ENCODE measurements around the gene GADD45B.

GADD45B gene, protein sequence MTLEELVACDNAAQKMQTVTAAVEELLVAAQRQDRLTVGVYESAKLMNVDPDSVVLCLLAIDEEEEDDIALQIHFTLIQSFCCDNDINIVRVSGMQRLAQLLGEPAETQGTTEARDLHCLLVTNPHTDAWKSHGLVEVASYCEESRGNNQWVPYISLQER

DNA sequence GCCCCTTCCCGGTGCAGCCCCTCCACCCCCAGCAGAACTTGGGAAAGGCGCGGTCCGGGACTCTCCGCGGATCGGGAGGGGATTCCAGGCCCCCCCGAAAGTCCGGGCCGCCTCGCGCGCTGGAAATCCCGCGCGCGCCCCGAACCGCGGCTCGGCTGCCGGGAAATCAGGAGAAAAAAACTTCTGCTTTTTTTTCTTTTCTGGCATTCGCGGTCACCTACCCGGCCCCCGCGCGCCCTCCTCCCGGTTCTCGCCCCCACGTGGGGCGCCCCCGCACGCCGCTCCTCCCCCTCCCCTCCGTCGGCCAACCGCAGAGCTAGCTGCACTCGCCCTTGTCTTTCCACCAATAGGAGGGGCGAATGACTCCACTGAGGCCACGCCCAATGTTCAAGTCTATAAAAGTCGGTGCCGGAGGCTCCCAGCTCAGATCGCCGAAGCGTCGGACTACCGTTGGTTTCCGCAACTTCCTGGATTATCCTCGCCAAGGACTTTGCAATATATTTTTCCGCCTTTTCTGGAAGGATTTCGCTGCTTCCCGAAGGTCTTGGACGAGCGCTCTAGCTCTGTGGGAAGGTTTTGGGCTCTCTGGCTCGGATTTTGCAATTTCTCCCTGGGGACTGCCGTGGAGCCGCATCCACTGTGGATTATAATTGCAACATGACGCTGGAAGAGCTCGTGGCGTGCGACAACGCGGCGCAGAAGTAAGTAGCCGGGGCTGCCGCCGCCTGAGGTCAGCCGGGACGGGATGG is at the start of gene GADD45B:
TSS of gene GADD45B (plus strand) at position 426 of the 749 bp plus-strand sequence. CDS start at position 658, 232 bp downstream.
- DNase-seq (ENCODE audit: low read depth): peak; percentile 98

DNA sequence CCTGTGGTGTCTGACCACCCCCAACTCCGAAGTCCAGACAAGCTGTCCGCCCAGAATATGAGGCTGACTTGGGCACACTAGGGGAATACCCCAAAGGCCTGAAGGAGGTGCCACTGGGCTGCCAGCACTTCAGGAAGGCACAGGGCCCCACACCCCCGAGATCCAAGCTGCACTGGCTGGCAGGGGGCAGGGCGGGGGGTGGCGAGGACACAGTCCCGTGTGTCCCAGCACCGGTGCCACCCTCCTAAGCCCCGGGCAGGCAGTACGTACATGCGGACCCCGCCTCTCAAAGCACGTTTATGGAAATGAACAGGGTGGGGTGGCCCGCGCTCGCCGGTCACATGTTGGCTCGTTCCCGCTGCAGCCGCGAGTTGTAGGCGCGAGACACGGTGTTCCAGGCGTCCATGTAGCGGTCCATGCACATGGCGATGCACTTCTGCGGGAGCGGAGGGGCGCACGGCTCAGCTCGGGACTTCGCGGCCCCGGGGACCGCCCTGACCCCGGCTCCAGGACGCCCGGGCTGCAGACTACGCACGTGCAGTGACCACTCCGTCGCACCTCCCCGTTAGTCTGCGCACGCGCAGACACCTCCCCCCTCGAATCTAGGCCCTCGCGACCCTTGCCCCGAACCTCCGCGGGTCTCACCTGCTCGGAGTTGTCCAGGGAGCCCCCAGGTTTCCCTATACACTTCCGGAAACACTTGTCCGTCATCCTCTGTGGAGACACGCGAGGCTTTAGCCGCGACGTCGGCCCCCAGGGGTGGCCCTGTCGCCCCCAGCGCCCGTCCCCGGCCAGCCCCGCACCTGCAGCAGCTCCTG is 49.1 kb upstream of the GADD45B start:
- peak; percentile 30 for DNase-seq (ENCODE audit: low read depth)

DNA sequence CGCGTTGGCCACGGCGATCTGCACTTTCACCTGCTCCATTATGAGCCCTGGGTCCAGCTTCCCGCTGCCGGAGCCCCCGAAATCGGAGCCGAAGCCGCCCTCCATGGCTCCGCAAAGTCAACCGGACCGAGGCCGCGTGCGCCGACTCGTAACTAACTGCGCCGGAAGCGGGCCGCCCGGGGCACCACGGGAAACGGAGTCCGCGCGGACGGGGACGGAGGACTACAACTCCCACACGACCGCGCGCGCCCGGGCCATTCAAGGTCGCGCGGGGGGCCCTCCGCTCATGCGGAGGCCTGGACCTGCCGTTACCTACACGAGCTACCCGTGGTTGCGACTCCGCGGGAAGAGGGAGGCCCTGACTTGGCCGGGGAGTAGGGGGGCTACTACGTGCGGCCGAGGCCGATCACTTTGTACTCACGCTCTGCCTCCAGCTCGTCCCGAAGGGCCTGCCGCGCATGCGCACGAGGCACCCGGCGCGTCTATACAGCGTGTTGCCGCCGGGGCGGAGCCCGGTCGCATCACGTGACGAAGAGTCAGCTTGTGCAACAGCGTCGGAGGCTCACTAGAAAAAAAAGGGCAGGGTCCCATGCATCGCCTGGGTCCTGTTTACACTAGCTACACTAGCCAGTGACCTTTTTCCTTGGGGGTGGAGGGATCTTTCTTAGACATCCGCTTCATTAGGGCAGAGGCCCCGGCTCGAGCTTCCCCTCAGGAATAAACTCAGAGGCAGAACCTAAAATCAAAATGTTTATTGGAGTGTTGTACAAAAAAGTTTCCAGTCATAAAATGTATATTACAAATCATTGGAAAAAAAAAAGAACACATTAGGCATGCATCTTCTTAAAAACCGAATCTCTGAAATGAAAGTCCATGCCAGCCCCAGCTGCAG is 48.3 kb upstream of the GADD45B start, which contains the start of gene TIMM13:
TSS of gene TIMM13 (minus strand) at position 158 of the 892 bp plus-strand sequence. CDS start at position 105, 53 bp downstream.
- DNase-seq (ENCODE audit: low read depth): peak; percentile 95

DNA sequence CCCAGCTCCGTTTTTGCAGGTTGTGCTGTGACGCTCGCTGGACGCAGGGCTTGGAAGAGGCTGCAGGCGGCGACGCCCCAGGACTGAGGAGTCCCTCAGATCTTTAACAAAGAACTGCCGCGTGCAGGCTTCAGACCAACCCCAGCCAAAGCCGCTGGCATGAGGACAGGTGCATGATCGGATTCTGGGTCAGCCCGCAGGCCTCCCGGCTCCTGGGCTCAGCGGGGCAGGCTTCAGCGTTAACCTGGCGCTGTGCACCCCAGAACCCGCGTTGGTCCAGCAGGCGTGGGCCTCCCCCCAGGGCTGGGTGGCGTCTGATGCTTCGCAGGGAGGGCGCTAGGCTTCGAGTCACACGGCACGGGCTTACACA is 47.6 kb upstream of the GADD45B start:
- DNase-seq (ENCODE audit: low read depth): peak; percentile 21

DNA sequence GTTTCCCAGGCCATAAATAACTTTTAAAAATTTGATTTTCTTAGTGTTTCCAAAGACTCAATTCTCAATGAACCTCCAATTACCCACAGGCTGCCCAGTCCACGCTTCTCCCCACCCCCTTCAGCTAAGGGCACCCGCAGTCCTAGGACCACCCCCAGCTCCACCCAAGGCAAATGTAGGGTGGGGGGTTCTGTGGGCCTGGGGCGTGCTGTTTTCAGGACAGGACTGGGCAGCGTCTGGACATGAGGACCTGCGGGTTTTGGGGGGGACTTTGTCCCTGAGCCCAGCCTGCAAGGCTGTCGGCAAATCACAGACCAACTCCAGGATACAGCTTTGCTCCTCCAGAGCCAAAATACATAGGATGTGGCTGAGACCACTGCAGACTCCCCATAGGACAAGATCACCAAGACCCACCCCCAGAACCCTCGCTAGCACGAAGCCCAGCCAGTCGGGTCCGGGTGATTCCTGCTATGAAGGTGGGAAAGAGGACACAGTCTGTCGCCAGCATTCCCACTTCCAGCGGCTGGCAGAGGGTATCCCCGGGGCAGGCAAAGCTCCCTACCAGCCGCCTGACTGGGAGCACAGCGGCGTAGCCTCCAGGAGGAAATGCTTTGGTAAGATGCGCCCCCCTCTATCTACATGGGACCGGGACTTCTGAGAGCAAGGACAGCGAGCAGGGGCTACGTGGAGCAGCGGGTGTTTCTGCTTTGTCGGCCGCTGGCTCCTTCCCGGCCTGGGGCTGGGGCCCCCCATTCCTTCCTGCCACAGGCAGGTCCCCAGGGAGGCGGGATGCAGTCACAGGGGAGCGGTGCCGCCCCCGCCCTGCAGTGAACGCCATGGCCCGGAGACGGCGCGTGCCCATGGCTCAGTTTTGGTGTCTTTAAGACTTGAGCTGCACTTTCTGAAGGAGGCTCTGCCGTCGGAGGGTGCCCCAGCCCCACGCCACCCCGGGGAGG is 46.9 kb upstream of the GADD45B start:
- no peak for DNase-seq (ENCODE audit: low read depth)

DNA sequence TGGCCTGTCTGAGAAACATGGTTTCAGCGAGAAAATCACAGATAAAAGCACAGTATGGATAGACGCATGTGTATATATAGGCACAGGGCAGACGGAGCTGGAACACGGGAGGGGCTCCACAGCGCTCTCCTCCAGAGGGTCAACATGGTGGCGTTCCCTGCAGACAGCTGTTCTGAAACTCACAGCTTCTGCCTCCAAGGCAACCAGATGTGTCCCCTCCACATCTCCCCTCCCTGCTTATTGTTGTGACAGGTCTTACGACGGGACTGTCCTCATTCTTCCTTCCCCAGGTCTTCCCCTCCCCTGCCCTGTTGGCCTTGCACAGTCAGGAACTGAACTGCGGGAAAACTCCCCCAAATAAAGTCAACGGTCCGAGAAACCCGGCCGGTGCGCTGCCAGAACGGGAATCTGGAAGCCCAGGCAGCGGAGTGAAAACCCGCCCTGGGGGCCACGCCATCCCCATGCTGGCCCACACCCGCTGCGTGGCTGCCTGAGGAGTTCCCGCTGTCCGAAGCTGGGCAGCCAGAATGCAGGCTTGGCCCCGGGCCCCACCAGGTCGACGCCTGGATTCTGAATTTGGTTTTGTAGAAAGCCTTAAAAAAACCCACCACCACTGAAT is 45.9 kb upstream of the GADD45B start:
- DNase-seq (ENCODE audit: low read depth): no peak

DNA sequence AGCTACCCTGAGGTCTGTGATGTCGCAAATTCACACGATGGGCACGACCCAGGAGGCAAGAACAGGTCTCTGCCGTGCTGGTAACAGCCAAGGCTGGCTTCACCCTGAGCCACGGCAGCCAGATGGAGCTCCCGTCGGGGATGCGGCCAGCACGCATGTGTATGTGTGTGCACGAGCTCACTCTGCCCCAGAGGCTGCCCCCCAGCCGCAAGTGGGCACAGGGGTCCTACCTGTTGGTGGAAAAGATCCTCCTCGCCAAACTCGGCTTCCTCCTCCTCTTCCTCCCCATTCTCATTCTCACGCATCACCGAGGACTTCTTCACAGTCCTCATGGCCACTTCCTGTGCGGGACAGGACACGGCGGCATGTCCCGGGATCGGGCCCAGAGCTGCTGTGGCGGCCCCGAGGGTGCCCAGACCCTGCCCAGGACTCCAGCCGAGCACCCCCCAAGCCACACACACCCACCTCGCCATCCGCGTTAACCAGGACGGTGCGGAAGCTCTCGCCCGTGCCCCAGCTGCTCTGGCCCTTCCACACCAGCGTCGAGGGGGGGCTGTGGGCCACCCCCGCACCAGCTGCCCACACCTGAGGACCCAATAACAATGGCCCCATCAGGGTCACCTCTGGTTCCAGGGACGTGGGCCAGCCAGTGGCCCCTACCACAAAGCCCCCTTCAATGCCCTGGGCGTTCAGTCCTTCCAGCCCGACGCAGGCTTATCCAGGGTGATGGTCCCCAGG is 44.4 kb upstream of the GADD45B start:
- no peak for DNase-seq (ENCODE audit: low read depth)

DNA sequence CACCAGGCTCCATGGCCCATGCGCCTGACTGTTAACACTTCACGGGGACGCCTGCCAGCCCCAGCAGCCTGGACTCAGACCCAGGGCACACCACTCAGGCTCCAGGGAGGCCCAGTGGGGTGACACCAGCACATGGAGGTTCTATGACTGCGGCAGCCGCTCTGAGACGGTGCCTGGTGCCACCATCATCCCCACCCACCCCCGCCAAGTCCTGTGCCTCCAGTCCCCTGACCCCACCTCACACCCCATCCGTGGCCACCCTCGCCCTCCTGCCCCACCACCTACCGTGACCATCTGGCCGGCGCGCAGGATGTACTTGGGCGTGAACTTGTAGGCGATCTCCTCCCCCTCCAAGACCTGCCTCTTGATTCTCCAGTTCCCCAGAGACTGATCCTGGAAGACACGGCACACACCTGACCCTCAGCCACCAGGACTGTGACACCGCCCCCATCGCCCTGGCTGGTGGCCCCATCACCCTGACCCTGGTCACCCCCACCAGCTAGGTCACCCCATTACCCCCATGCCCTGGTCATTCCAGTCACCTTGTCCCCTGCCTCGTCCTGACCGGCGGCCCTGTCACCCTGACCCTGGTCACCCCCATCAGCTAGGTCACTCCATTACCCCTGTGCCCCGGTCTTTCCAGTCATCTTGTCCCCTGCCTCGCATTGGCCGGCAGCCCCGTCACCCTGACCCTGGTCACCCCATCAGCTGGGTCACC is 43.6 kb upstream of the GADD45B start:
- no peak for DNase-seq (ENCODE audit: low read depth)

DNA sequence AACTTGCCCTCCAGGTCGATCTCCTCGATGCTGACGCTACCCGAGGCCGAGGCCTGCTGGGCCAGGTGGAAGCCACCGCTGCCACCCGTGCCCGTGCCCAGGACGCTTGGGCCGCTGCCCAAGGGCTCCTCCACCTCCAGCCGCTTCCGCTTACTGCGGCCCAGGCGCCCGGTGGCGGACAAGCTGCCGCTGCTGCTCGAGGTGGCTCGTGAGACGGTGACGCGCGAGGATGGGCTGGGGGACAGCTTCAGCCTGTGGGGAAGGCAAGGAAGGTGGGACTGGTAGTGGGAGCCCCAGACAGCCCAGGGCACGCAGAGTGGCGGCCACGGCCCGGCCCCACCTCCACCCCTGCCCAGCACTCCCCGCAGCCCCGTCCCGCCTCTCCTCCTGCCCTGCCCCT is 42.1 kb upstream of the GADD45B start:
- DNase-seq (ENCODE audit: low read depth): no peak

DNA sequence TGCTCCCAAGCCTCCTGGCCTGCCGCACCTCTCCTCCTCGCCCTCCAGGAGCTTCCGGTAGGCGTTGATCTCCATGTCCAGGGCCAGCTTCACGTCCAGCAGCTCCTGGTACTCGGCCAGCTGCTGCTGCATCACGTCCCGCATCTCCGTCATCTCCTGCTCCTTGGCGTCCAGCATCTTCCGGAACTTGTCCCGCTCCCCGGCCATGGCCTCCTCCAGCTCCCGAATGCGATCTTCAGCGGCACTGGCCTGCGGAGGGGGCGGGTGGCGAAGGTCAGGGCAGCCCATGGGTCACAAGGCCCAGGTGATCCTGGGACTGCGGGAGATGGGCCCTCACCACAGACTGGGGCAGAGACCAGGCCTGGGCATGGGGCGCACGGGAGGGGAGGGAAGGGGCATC is 41.7 kb upstream of the GADD45B start:
- DNase-seq (ENCODE audit: low read depth): no peak

DNA sequence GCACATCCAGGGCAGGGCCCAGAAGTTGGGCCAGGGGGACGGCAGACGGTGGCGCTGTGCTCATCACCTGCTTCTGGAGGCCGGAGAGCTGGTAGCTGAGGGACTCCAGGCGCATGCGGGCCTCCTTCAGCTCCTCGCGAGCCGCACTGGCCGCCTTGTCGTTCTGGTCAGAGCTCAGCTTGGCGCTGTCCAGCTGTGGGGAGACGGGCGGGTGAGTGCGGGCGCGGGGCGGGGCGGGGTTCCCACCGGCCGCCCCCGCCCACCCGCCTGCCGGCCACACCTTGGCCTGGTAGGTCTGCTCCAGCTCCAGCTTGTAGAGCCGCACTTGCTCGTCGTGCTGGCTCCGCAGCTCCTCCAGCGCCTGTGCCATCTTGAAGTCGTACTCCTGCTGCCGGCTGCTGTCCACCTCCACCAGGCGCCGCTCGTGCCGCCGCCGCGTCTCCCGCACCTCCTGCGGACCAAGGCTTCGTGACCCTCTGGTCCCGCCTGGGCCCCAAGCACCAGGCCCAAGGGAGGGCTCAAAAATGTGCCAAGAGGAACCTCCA is 41.1 kb upstream of the GADD45B start:
- DNase-seq (ENCODE audit: low read depth): no peak

DNA sequence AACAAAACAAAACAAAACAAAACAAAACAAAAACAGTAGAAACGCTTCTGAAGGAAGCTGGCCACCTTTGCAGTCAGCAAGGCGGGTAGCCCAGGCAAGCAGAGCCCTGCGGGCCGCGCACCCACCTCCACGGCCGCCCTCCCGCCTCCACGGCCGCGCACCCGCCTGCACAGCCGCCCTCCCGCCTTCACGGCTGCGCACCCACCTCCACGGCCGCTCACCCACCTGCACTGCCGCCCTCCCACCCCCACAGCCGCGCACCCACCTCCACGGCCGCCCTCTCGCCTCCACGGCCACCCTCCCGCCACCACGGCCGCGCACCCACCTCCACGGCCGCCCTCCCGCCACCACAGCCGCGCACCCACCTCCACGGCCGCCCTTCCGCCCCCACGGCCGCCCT is 39.5 kb upstream of the GADD45B start:
- no peak for DNase-seq (ENCODE audit: low read depth)

DNA sequence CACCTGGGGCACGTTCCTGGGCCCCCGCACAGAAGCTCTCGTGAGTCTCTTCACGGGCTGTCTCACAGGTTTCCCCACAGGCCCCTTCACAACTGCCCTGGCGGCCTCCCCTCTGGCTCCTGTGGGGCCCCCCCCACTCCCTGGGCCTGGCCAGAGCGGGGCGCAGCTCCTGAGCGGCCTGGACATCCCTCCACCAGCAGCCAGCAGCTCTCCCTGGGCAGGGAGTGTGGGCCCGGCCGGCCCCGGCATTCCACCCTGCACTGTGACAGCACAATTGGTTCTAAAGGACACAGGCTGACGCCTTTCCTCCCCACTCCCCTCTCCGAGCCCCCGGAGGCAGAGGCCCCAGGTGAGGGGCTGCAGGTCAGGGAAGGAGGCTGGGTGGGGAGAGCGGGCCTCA is 39.0 kb upstream of the GADD45B start:
- DNase-seq (ENCODE audit: low read depth): no peak

DNA sequence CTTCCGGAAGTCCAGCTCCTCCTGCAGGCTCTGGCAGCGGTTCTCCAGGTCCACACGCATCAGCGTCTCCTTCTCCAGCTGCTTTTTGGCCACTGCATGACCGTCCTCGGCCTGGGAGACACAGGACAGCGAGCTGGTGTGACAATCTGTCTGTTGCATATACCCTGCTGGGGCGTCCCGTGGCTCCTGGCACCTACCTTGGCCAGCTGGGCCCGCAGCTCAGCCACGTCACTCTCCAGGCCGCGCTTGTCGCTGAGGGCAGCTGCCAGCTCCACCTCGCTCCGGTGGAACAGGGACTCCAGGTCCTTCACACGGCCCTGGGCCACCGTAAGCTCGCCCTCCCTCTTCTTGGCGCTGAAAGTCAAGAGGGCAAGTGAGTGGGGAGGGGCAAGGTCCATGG is 37.7 kb upstream of the GADD45B start:
- DNase-seq (ENCODE audit: low read depth): no peak

DNA sequence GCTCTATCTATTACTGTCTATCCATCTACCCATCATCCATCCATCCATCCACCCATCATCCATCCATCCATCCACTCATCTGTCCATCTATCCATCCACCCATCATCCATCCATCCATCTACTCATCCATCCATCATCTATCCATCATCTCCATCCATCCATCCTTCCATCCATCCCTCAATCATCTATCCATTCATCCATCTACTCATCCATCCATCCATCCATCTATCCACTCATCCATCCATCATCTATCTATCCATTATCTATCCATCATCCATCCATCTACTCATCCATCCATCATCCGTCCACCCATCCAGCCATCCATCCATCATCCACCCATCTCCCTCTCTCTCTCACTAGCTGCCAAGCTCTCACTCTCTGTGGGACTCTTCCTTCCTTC is 35.4 kb upstream of the GADD45B start:
- no peak for DNase-seq (ENCODE audit: low read depth)

DNA sequence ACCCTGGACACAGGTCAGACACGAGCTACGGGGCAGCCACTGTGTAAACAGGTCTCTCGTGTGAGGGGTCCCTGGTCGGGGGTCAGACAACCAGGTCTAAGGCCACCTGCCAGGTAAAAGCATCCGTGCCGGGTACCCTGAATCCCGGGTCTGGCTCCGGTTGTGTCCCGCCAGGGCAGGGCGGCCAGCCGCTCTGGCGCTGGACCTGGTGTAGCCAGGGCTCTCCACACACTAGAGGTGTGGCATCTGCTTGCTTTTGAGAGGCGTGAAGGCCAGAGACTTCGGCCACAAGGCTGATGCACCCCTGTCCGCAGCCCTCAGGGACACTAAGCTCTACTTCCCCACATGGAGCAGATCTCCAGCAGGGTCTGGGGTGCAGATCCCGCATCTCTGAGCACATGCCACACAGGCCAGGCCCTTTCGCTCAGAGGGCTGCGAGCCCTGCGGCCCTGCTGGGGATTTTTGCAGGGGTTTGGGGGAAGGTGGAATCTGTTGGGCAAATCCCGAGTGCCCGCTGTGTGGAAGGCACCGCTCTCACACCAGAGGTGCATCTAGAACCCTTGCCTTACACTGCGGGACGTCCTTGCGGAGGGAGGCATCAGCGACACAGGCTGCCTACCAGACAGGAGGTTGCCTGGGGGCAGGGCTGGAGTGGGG is 34.7 kb upstream of the GADD45B start:
- no peak for DNase-seq (ENCODE audit: low read depth)

DNA sequence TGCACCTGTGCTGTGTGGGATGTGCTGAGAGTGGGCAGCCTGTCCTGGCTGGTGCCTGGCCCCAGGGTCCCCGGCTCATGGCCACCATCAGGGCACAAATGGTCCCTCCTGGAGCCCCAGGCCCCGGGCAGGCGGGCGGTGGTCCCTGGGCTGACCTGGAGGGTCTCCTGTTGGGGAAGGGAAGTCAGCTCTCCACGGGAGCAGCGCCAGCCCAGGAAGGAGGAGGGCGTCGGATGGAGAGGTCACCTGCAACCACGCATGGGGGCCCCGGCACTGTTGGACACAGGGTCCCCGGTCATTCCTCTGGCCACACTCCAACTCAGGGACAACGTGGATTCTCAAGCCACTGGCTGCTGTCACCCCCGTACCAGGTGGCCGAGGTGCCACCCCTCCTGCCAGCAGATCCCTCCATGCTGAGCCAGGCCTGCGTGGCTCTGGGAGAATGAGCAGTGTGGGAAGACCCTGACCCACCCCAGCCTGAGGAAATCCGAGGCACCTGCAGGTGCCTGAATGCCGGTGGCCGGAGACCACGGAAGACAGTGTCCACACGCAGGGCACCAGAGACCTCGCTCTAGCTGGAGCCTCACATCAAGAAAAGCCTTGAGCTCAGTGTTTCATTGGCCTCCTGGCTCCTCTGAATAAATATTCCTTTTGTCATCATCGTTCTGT is 32.7 kb upstream of the GADD45B start:
- no peak for DNase-seq (ENCODE audit: low read depth)

DNA sequence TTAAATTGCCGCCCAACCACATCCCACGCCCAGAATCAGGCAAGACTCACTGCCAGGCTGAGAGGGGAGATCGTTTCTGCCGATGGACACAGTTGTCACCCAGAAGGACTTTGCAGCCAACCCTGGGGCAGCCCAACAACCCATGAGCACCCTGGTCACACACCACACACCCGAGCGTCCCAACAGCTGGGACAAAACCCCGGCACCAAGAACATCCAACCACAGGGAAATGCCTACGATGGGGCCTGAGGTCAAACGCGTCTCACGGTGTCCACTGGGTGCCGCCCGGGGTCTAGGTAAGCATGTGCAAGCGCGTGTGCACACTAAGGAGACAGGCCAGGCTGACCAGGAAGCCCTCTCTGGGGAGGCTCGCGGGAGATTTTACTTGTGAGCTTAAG is 32.1 kb upstream of the GADD45B start:
- no peak for DNase-seq (ENCODE audit: low read depth)
